MCF 10A (cell line): Measurements from ENCODE around the gene SLC16A9. TPM values are rescaled to one million over a fixed set of nuclear protein-coding genes. Genes with fewer than 3 reads are reported as not detected.
"Not testable (repeated sequence)": the region's sequence is repeated elsewhere in the genome, so short reads cannot be mapped to it uniquely, and the experiment has no call there.

ENCODE experiments used
- BruUV-seq: library from RNA; stranded (reverse); fragments of 400-500 nt; replicated peaks from 2 replicates; lab custom pipeline; 2021; lab: Mats Ljungman, UMichigan
- CTCF ChIA-PET: fragments of 300-600 bp; sonication (Branson Sonifier 250); formaldehyde crosslinking; extraction: SDS; loops from one replicate; lab custom pipeline; 2021; ENCODE audit warnings: antibody characterized with exemption, inconsistent platforms; lab: Yijun Ruan, JAX
- POLR2A ChIA-PET: fragments of 300-600, 350-650 bp; sonication (Branson Sonifier 250); formaldehyde crosslinking; extraction: SDS; loops from one replicate; lab custom pipeline; 2020; ENCODE audit warnings: antibody characterized with exemption, inconsistent platforms; lab: Yijun Ruan, JAX
- DNase-seq: peaks from one replicate; pipeline ENCODE4 v3.0.0-alpha.2; 2018; ENCODE audit not compliant: unreplicated experiment
- H3K27ac Mint-ChIP-seq: one replicate; pipeline ENCODE4 v1.8.0; 2022; ENCODE audit warnings: mild to moderate bottlenecking, low read depth, mixed read lengths; ENCODE audit not compliant: unreplicated experiment
- H3K27me3 Mint-ChIP-seq: one replicate; pipeline ENCODE4 v1.8.0; 2022; ENCODE audit warnings: mixed read lengths; ENCODE audit not compliant: insufficient read depth, unreplicated experiment
- H3K36me3 Mint-ChIP-seq: one replicate; pipeline ENCODE4 v1.8.0; 2022; ENCODE audit warnings: mild to moderate bottlenecking, moderate library complexity, mixed read lengths; ENCODE audit not compliant: insufficient read depth, unreplicated experiment
- H3K4me1 Mint-ChIP-seq: one replicate; pipeline ENCODE4 v1.8.0; 2022; ENCODE audit warnings: mixed read lengths; ENCODE audit not compliant: insufficient read depth, unreplicated experiment
- H3K4me3 Mint-ChIP-seq: one replicate; pipeline ENCODE4 v1.8.0; 2022; ENCODE audit warnings: mild to moderate bottlenecking, moderate library complexity, mixed read lengths; ENCODE audit not compliant: unreplicated experiment
- H3K9me3 Mint-ChIP-seq: one replicate; pipeline ENCODE4 v1.8.0; 2022; ENCODE audit warnings: mixed read lengths; ENCODE audit not compliant: unreplicated experiment
- intact Hi-C: fragments of 100-400 bp; cut with micrococcal nuclease; formaldehyde crosslinking; loops from 2 replicates; pipeline ENCODE4 v1.14.1; 2022
- total RNA-seq: library from RNA; stranded (reverse); gene quantifications from 2 replicates; pipeline ENCODE4 v1.2.3, GENCODE V29; 2022
- TF ChIP-seq, protein P1 (sequence below): fragments of 200-600 bp; IDR thresholded peaks from one replicate; pipeline ENCODE4 v1.8.0; 2022; ENCODE audit warnings: antibody characterized with exemption, mild to moderate bottlenecking; ENCODE audit not compliant: unreplicated experiment

SLC16A9 gene
- total RNA-seq, 1 experiment from 2014 or later = 0.84 TPM

GRCh38 chr10:59649606-59650346 lies 59.9 kb downstream of the SLC16A9 start:
- POLR2A ChIA-PET = no interaction called here
- H3K27ac Mint-ChIP-seq = no peak overlapping the region
- intact Hi-C loops = no loop called here
- H3K36me3 Mint-ChIP-seq = no peaks in the 10 kb centered on the region
- CTCF ChIA-PET = interaction anchor here (0.7 to 1.1 kb wide), 2 partner anchors 25 to 37 kb away, joined by 4 read pairs; no protein-coding TSS in a partner anchor
- peaks cover 10% of the 10 kb centered on the region for H3K9me3 Mint-ChIP-seq
- DNase-seq = no peak
- TF ChIP-seq, protein P1, sequence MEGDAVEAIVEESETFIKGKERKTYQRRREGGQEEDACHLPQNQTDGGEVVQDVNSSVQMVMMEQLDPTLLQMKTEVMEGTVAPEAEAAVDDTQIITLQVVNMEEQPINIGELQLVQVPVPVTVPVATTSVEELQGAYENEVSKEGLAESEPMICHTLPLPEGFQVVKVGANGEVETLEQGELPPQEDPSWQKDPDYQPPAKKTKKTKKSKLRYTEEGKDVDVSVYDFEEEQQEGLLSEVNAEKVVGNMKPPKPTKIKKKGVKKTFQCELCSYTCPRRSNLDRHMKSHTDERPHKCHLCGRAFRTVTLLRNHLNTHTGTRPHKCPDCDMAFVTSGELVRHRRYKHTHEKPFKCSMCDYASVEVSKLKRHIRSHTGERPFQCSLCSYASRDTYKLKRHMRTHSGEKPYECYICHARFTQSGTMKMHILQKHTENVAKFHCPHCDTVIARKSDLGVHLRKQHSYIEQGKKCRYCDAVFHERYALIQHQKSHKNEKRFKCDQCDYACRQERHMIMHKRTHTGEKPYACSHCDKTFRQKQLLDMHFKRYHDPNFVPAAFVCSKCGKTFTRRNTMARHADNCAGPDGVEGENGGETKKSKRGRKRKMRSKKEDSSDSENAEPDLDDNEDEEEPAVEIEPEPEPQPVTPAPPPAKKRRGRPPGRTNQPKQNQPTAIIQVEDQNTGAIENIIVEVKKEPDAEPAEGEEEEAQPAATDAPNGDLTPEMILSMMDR = no peak
- H3K27me3 Mint-ChIP-seq = no peaks in the 10 kb centered on the region
- H3K4me3 Mint-ChIP-seq = no peak overlapping the region
- H3K4me1 Mint-ChIP-seq = no peaks in the 10 kb centered on the region
- BruUV-seq = no TSS peak

DNA sequence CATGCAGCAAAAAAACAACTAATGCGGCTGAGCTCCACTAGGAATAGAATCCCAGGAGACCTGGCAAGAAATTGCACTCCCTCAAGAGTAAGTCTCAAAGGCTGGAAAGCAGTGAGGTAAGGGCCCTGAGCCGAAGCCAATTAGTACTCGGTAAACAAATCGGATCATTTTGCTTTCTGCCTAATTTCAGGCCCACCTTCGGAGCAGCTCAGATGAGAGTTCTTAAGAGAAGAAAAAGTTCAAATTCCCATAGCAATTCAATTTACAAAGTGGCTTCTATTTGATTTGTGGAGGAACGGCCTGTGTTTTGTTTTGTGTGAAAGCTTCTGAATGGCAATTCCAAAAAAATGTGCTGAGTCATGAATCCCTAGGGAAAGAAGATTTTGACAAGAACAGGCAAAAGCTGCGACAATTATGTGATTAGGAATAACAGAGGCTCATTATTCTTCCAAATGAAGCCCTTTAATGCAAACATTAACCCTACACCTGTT lies 60.9 kb downstream of the SLC16A9 start:
- no TSS peak for BruUV-seq
- no peaks in the 10 kb centered on the region for H3K27me3 Mint-ChIP-seq
- H3K9me3 Mint-ChIP-seq = peaks cover 18% of the 10 kb centered on the region
- intact Hi-C loops = no loop called here
- H3K4me3 Mint-ChIP-seq = no peak overlapping the region
- TF ChIP-seq, protein P1 = no peak
- no peak overlapping the region for H3K27ac Mint-ChIP-seq
- no peaks in the 10 kb centered on the region for H3K4me1 Mint-ChIP-seq
- ChIA-PET POLR2A (no interaction called here), CTCF (interaction anchor here (0.6 to 1.1 kb wide), 2 partner anchors 24 to 163 kb away, joined by 3 to 4 read pairs; no protein-coding TSS in a partner anchor)
- no peak for DNase-seq
- H3K36me3 Mint-ChIP-seq = no peaks in the 10 kb centered on the region

- CTCF ChIA-PET = interaction anchor here (0.5 kb wide), 1 partner anchor 68 kb away, joined by 3 read pairs; no protein-coding TSS in a partner anchor
Observed at GRCh38 chr10:59644841-59645240, 64.8 kb downstream of the SLC16A9 start.

DNA sequence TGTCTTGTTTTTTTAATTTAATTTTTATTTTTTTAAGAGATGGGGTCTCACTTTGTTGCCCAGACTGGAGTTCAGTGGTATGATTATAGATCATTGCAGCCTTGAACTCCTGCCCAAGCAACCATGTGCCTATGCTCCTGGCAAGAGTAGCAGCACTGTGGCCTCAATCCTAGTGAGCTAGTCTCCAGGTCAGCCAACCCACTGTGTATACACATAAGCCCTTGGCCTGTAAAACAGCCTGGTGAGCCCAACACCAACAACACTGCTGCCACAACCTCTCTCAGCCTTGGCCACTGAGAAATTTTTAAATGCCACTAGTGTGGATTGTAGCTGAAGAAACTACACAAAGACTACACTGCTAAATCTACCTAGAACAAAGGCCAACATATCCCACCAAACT lies 68.0 kb downstream of the SLC16A9 start:
- POLR2A ChIA-PET, intact Hi-C loops: not testable (repeated sequence)

More at GRCh38 chr10:59644841-59645240, 64.8 kb downstream of the SLC16A9 start:
- Mint-ChIP-seq H3K36me3 (no peaks in the 10 kb centered on the region), H3K4me1 (no peaks in the 10 kb centered on the region), H3K27ac (no peak overlapping the region), H3K4me3 (no peak overlapping the region), H3K27me3 (no peaks in the 10 kb centered on the region), H3K9me3 (peaks cover 18% of the 10 kb centered on the region)
- POLR2A ChIA-PET = no interaction called here
- BruUV-seq = no TSS peak
- intact Hi-C loops = no loop called here
- TF ChIP-seq, protein P1 = no peak
- no peak for DNase-seq

More for the DNA sequence above, 68.0 kb downstream of the SLC16A9 start:
- not testable (repeated sequence) for H3K4me1 Mint-ChIP-seq, DNase-seq, H3K36me3 Mint-ChIP-seq, H3K27ac Mint-ChIP-seq, H3K4me3 Mint-ChIP-seq, BruUV-seq, H3K27me3 Mint-ChIP-seq
- CTCF ChIA-PET = interaction anchor here (1.1 kb wide), 1 partner anchor 16 kb away, joined by 7 read pairs; no protein-coding TSS in a partner anchor
- peaks cover 24% of the 10 kb centered on the region for H3K9me3 Mint-ChIP-seq
